Smooth muscle cell (in vitro differentiated cells): ENCODE measurements around the gene CHRDL2. TPM values are rescaled to one million over a fixed set of nuclear protein-coding genes. Genes with fewer than 3 reads are reported as not detected.

ENCODE experiments used
- DNase-seq: peaks from one replicate; lab custom pipeline; 2025; ENCODE audit not compliant: unreplicated experiment; lab: John Stamatoyannopoulos, UW
- H2AFZ ChIP-seq: fragments of 200-600 bp; sonication (generic); 2 replicates; pipeline ENCODE4 v1.6.0; 2016; ENCODE audit warnings: antibody characterized with exemption, low read depth, mild to moderate bottlenecking
- H3F3A ChIP-seq: fragments of 200-600 bp; sonication (generic); 2 replicates; pipeline ENCODE4 v1.6.0; 2017; ENCODE audit warnings: antibody characterized with exemption, low read depth
- H3K27ac ChIP-seq: fragments of 200-600 bp; sonication (generic); 2 replicates; pipeline ENCODE4 v1.5.1; 2016; ENCODE audit warnings: low read depth, mild to moderate bottlenecking
- H3K27me3 ChIP-seq: fragments of 200-600 bp; sonication (generic); 2 replicates; pipeline ENCODE4 v1.6.1; 2016; ENCODE audit warnings: low read depth, mild to moderate bottlenecking
- H3K36me3 ChIP-seq: fragments of 200-600 bp; sonication (generic); 2 replicates; pipeline ENCODE4 v1.5.1; 2016; ENCODE audit warnings: low read depth
- H3K4me1 ChIP-seq: fragments of 200-600 bp; sonication (generic); 2 replicates; pipeline ENCODE4 v1.5.1; 2016; ENCODE audit warnings: low read depth
- H3K4me2 ChIP-seq: fragments of 200-600 bp; sonication (generic); 2 replicates; pipeline ENCODE4 v1.6.0; 2016; ENCODE audit warnings: mild to moderate bottlenecking
- H3K4me3 ChIP-seq: fragments of 200-600 bp; sonication (generic); 2 replicates; pipeline ENCODE4 v1.5.1; 2016; ENCODE audit warnings: mild to moderate bottlenecking
- H3K79me2 ChIP-seq: fragments of 200-600 bp; sonication (generic); 2 replicates; pipeline ENCODE4 v1.6.0; 2016; ENCODE audit warnings: low read depth, mild to moderate bottlenecking
- H3K9ac ChIP-seq: fragments of 200-600 bp; sonication (generic); 2 replicates; pipeline ENCODE4 v1.6.0; 2016; ENCODE audit warnings: low read depth
- H3K9me3 ChIP-seq: fragments of 200-600 bp; sonication (generic); replicated peaks from 2 replicates; pipeline ENCODE4 v1.5.1; 2016; ENCODE audit warnings: low read depth
- H4K20me1 ChIP-seq: fragments of 200-600 bp; sonication (generic); 2 replicates; pipeline ENCODE4 v1.6.0; 2016; ENCODE audit warnings: low read depth
- CTCF ChIP-seq: fragments of 200-600 bp; sonication (generic); IDR thresholded peaks from 2 replicates; pipeline ENCODE4 v1.5.1; 2017; ENCODE audit warnings: borderline replicate concordance, mild to moderate bottlenecking, antibody characterized with exemption; ENCODE audit not compliant: insufficient read depth, poor library complexity, severe bottlenecking
- WGBS: methylation state at CpG from one replicate; pipeline ENCODE4 v1.1.7; 2016; ENCODE audit warnings: low lambda C conversion rate; 5-methylcytosine and 5-hydroxymethylcytosine counted together
- polyA plus RNA-seq: library from polyadenylated mRNA; unstranded; fragments of >200 nt; fragmentation: Nextera tagmentation; extraction: Ambion mirVana; gene quantifications from 2 replicates; pipeline ENCODE4 v1.2.1, GENCODE V29; 2016
- total RNA-seq: library from RNA; depleted of rRNA; stranded (reverse); fragments of >200 nt; gene quantifications from 2 replicates; pipeline ENCODE4 v1.2.3, GENCODE V29; 2014

Gene CHRDL2
- total and polyA plus RNA-seq, 2 experiments from 2014 or later, result 13.8 to 71.4 TPM

GRCh38 chr11:74676596-74676995 is 54.6 kb downstream of the CHRDL2 start:
- Histone ChIP-seq H3K4me3 (no peak overlapping the region), H3K4me1 (peaks cover 15% of the 10 kb centered on the region), H3K79me2 (no peaks in the 10 kb centered on the region), H3K4me2 (peak overlapping the region; percentile 19), H4K20me1 (no peaks in the 10 kb centered on the region), H3K9me3 (no peaks in the 10 kb centered on the region), H3K9ac (no peak overlapping the region), H3F3A (peaks cover 14% of the 10 kb centered on the region), H3K36me3 (no peaks in the 10 kb centered on the region), H2AFZ (no peak overlapping the region), H3K27ac (peak overlapping the region; percentile 99), H3K27me3 (no peaks in the 10 kb centered on the region)
- DNase-seq, result no peak
- TF ChIP-seq CTCF, result no peak
- whole genome bisulfite sequencing, result 90% methylated on average over 5 of the region's 5 CpGs

- Histone ChIP-seq H3K4me3 (no peak overlapping the region), H3K79me2 (no peaks in the 10 kb centered on the region), H3K4me2 (peak overlapping the region; percentile 19), H3K27me3 (no peaks in the 10 kb centered on the region), H2AFZ (no peak overlapping the region), H4K20me1 (no peaks in the 10 kb centered on the region), H3K36me3 (no peaks in the 10 kb centered on the region), H3K4me1 (peaks cover 15% of the 10 kb centered on the region), H3K27ac (peak overlapping the region; percentile 99), H3K9me3 (no peaks in the 10 kb centered on the region), H3F3A (peaks cover 14% of the 10 kb centered on the region), H3K9ac (no peak overlapping the region)
- TF ChIP-seq CTCF, result no peak
- DNase-seq, result no peak
- WGBS, result 43% methylated on average over 3 of the region's 3 CpGs
Measured at GRCh38 chr11:74675761-74676160, 55.5 kb downstream of the CHRDL2 start.

GRCh38 chr11:74673693-74674360 is 57.4 kb downstream of the CHRDL2 start:
- Histone ChIP-seq H4K20me1 (no peaks in the 10 kb centered on the region), H3K27ac (peak overlapping the region; percentile 99), H3K4me3 (no peak overlapping the region), H3K9ac (peak overlapping the region; percentile 90), H3K36me3 (no peaks in the 10 kb centered on the region), H3K9me3 (no peaks in the 10 kb centered on the region), H3K79me2 (no peaks in the 10 kb centered on the region), H3K27me3 (no peaks in the 10 kb centered on the region), H3K4me2 (peak overlapping the region; percentile 62), H2AFZ (no peak overlapping the region), H3F3A (peaks cover 14% of the 10 kb centered on the region), H3K4me1 (peaks cover 15% of the 10 kb centered on the region)
- no peak for DNase-seq
- WGBS, result 61% methylated on average over 7 of the region's 7 CpGs
- TF ChIP-seq CTCF, result no peak
